Cardiac muscle cell (in vitro differentiated cells and primary cell): ENCODE results near the gene EBLN1. TPM values are rescaled to one million over a fixed set of nuclear protein-coding genes. Genes with fewer than 3 reads are reported as not detected.

Source experiments
- DNase-seq, 2 donors: peaks; one replicate each; pipeline versions ENCODE4 v3.0.0 to v3.0.0-alpha.2; 2010 to 2017; ENCODE audit warnings: low read depth in 1 of 2, low spot score in 1 of 2
- H3K27ac ChIP-seq: fragments of 200-600 bp; sonication (generic); 2 replicates; pipeline ENCODE4 v1.5.1; 2016
- H3K27me3 ChIP-seq: fragments of 200-600 bp; sonication (generic); 2 replicates; pipeline ENCODE4 v1.6.0; 2016; ENCODE audit warnings: control low read depth
- H3K36me3 ChIP-seq: fragments of 200-600 bp; sonication (generic); 2 replicates; pipeline ENCODE4 v1.5.1; 2016; ENCODE audit warnings: control low read depth
- H3K4me1 ChIP-seq: fragments of 200-600 bp; sonication (generic); 2 replicates; pipeline ENCODE4 v1.8.1; 2017; ENCODE audit warnings: low read depth, mild to moderate bottlenecking, mixed run types
- H3K4me3 ChIP-seq: fragments of 200-600 bp; sonication (generic); 2 replicates; pipeline ENCODE4 v1.5.1; 2016; ENCODE audit warnings: mild to moderate bottlenecking
- H3K9me3 ChIP-seq: fragments of 200-600 bp; sonication (generic); 2 replicates; pipeline ENCODE4 v1.5.1; 2017; ENCODE audit warnings: low read depth, mild to moderate bottlenecking, control low read depth
- CTCF ChIP-seq: IDR thresholded peaks from 2 replicates; pipeline ENCODE4 v1.5.1; 2012; ENCODE audit warnings: low read depth, mild to moderate bottlenecking, low read length
- polyA plus RNA-seq: library from polyadenylated mRNA; unstranded; fragments of >200 nt; fragmentation: Nextera tagmentation; extraction: Ambion mirVana; gene quantifications from 2 replicates; pipeline ENCODE4 v1.2.1, GENCODE V29; 2016
- total RNA-seq: library from RNA; depleted of rRNA; stranded (reverse); fragments of >200 nt; gene quantifications from 2 replicates; pipeline ENCODE4 v1.2.3, GENCODE V29; 2016

Gene EBLN1
- total and polyA plus RNA-seq, 2 experiments from 2014 or later = not detected

GRCh38 chr10:22210267-22210666 lies 7.5 kb downstream of the EBLN1 start:
- no peak overlapping the region for H3K4me3 ChIP-seq
- no peak overlapping the region for H3K27ac ChIP-seq
- H3K27me3 ChIP-seq = no peaks in the 10 kb centered on the region
- H3K9me3 ChIP-seq = no peaks in the 10 kb centered on the region
- DNase-seq = no peak
- no peaks in the 10 kb centered on the region for H3K36me3 ChIP-seq
- H3K4me1 ChIP-seq = no peaks in the 10 kb centered on the region
- no peak for TF ChIP-seq CTCF

DNA sequence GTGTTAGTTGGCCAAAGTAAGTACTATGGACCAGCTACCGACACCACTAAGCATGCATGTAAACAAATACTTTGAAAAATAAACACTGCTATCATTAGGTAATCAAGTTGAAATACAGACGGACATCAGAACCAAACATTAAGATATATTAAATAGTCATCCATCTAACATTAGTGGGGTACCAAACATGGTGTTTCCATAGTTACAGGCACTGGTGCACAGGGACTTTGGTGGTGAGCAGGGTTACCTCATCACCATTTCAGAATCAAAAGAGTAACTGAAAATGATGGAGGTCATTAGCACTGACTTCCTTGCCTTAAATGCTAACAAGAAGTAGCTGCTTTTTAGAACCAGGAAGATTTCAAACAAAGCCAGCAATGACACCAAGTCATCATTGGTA lies 23.9 kb downstream of the EBLN1 start:
- H3K27ac ChIP-seq = no peak overlapping the region
- H3K27me3 ChIP-seq = no peaks in the 10 kb centered on the region
- H3K4me3 ChIP-seq = no peak overlapping the region
- no peaks in the 10 kb centered on the region for H3K9me3 ChIP-seq
- no peaks in the 10 kb centered on the region for H3K36me3 ChIP-seq
- no peak for TF ChIP-seq CTCF
- DNase-seq = no peak
- no peaks in the 10 kb centered on the region for H3K4me1 ChIP-seq

GRCh38 chr10:22185586-22185985 lies 32.2 kb downstream of the EBLN1 start:
- TF ChIP-seq CTCF = no peak
- DNase-seq = no peak
- no peaks in the 10 kb centered on the region for H3K27me3 ChIP-seq
- no peaks in the 10 kb centered on the region for H3K4me1 ChIP-seq
- no peaks in the 10 kb centered on the region for H3K9me3 ChIP-seq
- no peaks in the 10 kb centered on the region for H3K36me3 ChIP-seq
- H3K4me3 ChIP-seq = no peak overlapping the region
- H3K27ac ChIP-seq = no peak overlapping the region

GRCh38 chr10:22183771-22184461 lies 33.9 kb downstream of the EBLN1 start:
- no peak overlapping the region for H3K4me3 ChIP-seq

GRCh38 chr10:22180724-22181123 lies 37.1 kb downstream of the EBLN1 start:
- H3K9me3 ChIP-seq = no peaks in the 10 kb centered on the region
- no peaks in the 10 kb centered on the region for H3K4me1 ChIP-seq
- no peak overlapping the region for H3K27ac ChIP-seq
- TF ChIP-seq CTCF = no peak
- DNase-seq = no peak
- no peaks in the 10 kb centered on the region for H3K27me3 ChIP-seq
- no peaks in the 10 kb centered on the region for H3K36me3 ChIP-seq
- no peak overlapping the region for H3K4me3 ChIP-seq

More at GRCh38 chr10:22183771-22184461, 33.9 kb downstream of the EBLN1 start:
- no peaks in the 10 kb centered on the region for H3K27me3 ChIP-seq
- H3K36me3 ChIP-seq = no peaks in the 10 kb centered on the region
- no peaks in the 10 kb centered on the region for H3K9me3 ChIP-seq
- H3K27ac ChIP-seq = no peak overlapping the region
- DNase-seq = peak in 1 of 2 donors; percentile 77
- no peaks in the 10 kb centered on the region for H3K4me1 ChIP-seq
- no peak for TF ChIP-seq CTCF
